HepG2 (cell line): Measurements from ENCODE around the gene APLF. TPM values are rescaled to one million over a fixed set of nuclear protein-coding genes. Genes with fewer than 3 reads are reported as not detected.

ENCODE experiments used
- ATAC-seq: fragments of 200-7000 bp; cut with Tn5 transposase; 3 replicates; pipeline ENCODE4 v1.9.1; 2020; ENCODE audit warnings: mild to moderate bottlenecking, moderate library complexity
- BruUV-seq: library from RNA; stranded (reverse); fragments of 400-500 nt; replicated peaks from 2 replicates; lab custom pipeline; 2021; lab: Mats Ljungman, UMichigan
- CTCF ChIA-PET: fragments of 300-600 bp; formaldehyde crosslinking; extraction: SDS; loops from one replicate; lab custom pipeline; 2021; ENCODE audit warnings: low total read pairs, inconsistent platforms, low intra/inter-chr PET ratio; lab: Yijun Ruan, JAX
- POLR2A ChIA-PET: fragments of 350-600 bp; sonication (Branson Sonifier 250); formaldehyde crosslinking; loops from one replicate; lab custom pipeline; 2020; ENCODE audit warnings: antibody characterized with exemption, inconsistent platforms; lab: Yijun Ruan, JAX
- DNase-seq: peaks from one replicate; pipeline ENCODE4 v3.0.0-alpha.2; 2015; ENCODE audit warnings: low spot score
- FAIRE-seq: peaks from 3 replicates; lab custom pipeline; 2011; peaks lifted over from hg19 to GRCh38; lab: Jason Lieb, UNC
- H2AFZ ChIP-seq: one replicate; pipeline ENCODE4 v1.6.1; 2011; ENCODE audit warnings: low read length, inconsistent platforms
- H3K27ac ChIP-seq: fragments of 300-600 bp; 3 replicates; pipeline ENCODE4 v1.8.0; 2011; ENCODE audit warnings: mixed run types, mild to moderate bottlenecking, mixed read lengths, low read length, inconsistent platforms; ENCODE audit not compliant: insufficient read depth; ENCODE audit errors: extremely low read length
- H3K27me3 ChIP-seq, 2 experiments: fragments of 200-600 bp in 1 of 2; 2 replicates in 1 of 2; 3 replicates in 1 of 2; pipeline versions ENCODE4 v1.6.0 to v1.8.0; 2011; ENCODE audit warnings: low read length in 2 of 2, mild to moderate bottlenecking in 2 of 2, moderate library complexity in 2 of 2, inconsistent platforms in 1 of 2; ENCODE audit not compliant: insufficient read depth in 2 of 2, control insufficient read depth in 1 of 2
- H3K36me3 ChIP-seq, 2 experiments: fragments of 200-600 bp in 1 of 2; replicated peaks in 1 of 2; 2 replicates in 1 of 2; 3 replicates in 1 of 2; pipeline versions ENCODE4 v1.5.1 to v1.8.0; 2011; ENCODE audit warnings: low read length in 2 of 2, inconsistent platforms in 1 of 2; ENCODE audit not compliant: insufficient read depth in 2 of 2, control insufficient read depth in 1 of 2
- H3K4me1 ChIP-seq: 2 replicates; pipeline ENCODE4 v1.5.1; 2012; ENCODE audit warnings: low read length, inconsistent platforms; ENCODE audit not compliant: insufficient read depth
- H3K4me2 ChIP-seq: 2 replicates; pipeline ENCODE4 v1.6.0; 2011; ENCODE audit warnings: low read depth, low read length, inconsistent platforms
- H3K4me3 ChIP-seq, 3 experiments: fragments of 200-600 bp in 1 of 3; sonication (generic), shearing (Covaris generic) in 1 of 3; replicated peaks in 1 of 3; 2 replicates each; pipeline ENCODE4 v1.5.1; 2011 to 2016; ENCODE audit warnings: low read length in 3 of 3, inconsistent platforms in 2 of 3, low read depth in 2 of 3, mild to moderate bottlenecking in 2 of 3, control low read depth in 1 of 3, mixed read lengths in 1 of 3; ENCODE audit not compliant: insufficient read depth in 1 of 3
- H3K79me2 ChIP-seq: one replicate; pipeline ENCODE4 v1.6.1; 2011; ENCODE audit warnings: low read length, inconsistent platforms; ENCODE audit not compliant: insufficient read depth
- H3K9ac ChIP-seq: 2 replicates; pipeline ENCODE4 v1.6.0; 2011; ENCODE audit warnings: mild to moderate bottlenecking, low read depth, low read length, inconsistent platforms; ENCODE audit not compliant: insufficient read depth
- H3K9me3 ChIP-seq: 2 replicates; pipeline ENCODE4 v1.5.1; 2012; ENCODE audit warnings: mild to moderate bottlenecking, low read length
- H4K20me1 ChIP-seq: 2 replicates; pipeline ENCODE4 v1.6.0; 2011; ENCODE audit warnings: inconsistent platforms, mild to moderate bottlenecking, low read length, moderate library complexity; ENCODE audit not compliant: insufficient read depth
- CENPBD1 ChIP-seq: sonication (generic); formaldehyde crosslinking; IDR thresholded peaks from 2 replicates; pipeline ENCODE4 v1.8.0; 2022; ENCODE audit warnings: missing genetic modification reagents, low read depth, mild to moderate bottlenecking, borderline replicate concordance
- E2F5 ChIP-seq: sonication (generic); formaldehyde crosslinking; conservative IDR thresholded peaks from 2 replicates; pipeline ENCODE4 v1.4.0; 2020; ENCODE audit warnings: missing genetic modification reagents
- ERF ChIP-seq: IDR thresholded peaks from 2 replicates; pipeline ENCODE4 v1.6.1; 2018; ENCODE audit warnings: missing biosample characterization, missing genetic modification reagents
- FOXP1 ChIP-seq, 2 experiments: fragments of 450-650 bp in 1 of 2; IDR thresholded peaks; 2 replicates each; pipeline ENCODE4 v1.6.1; 2017 to 2018; ENCODE audit warnings: antibody characterized with exemption in 1 of 2
- HHEX ChIP-seq: IDR thresholded peaks from 2 replicates; pipeline ENCODE4 v1.6.1; 2016; ENCODE audit warnings: control low read depth
- IRX3 ChIP-seq: sonication (generic); formaldehyde crosslinking; IDR thresholded peaks from 2 replicates; pipeline ENCODE4 v1.8.1; 2023; ENCODE audit warnings: mild to moderate bottlenecking, low read depth, missing genetic modification reagents, borderline replicate concordance
- MAFK ChIP-seq, 2 experiments: IDR thresholded peaks in 1 of 2; conservative IDR thresholded peaks in 1 of 2; 2 replicates each; pipeline ENCODE4 v1.6.1; 2011; ENCODE audit warnings: improper control_type of control experiment in 2 of 2, low read length in 2 of 2
- MEIS2 ChIP-seq: sonication (generic); formaldehyde crosslinking; IDR thresholded peaks from 2 replicates; pipeline ENCODE4 v1.9.0; 2021; ENCODE audit warnings: mild to moderate bottlenecking, missing genetic modification reagents
- NFRKB ChIP-seq: fragments of 450-650 bp; IDR thresholded peaks from 2 replicates; pipeline ENCODE4 v1.6.1; 2017
- SP1 ChIP-seq, 2 experiments: fragments of 450-650 bp in 1 of 2; sonication (generic) in 1 of 2; formaldehyde crosslinking in 1 of 2; IDR thresholded peaks; 2 replicates each; pipeline versions ENCODE4 v1.4.0 to v1.6.1; 2016 to 2020; ENCODE audit warnings: missing genetic modification reagents in 1 of 2
- THYN1 ChIP-seq: sonication (generic); formaldehyde crosslinking; IDR thresholded peaks from 2 replicates; pipeline ENCODE4 v1.8.1; 2023; ENCODE audit warnings: low read depth, mild to moderate bottlenecking, moderate library complexity, missing genetic modification reagents, borderline replicate concordance
- U2AF2 ChIP-seq: fragments of 200-400 bp; formaldehyde crosslinking; IDR thresholded peaks from 2 replicates; pipeline ENCODE4 v1.6.1; 2017; ENCODE audit warnings: low read depth, mild to moderate bottlenecking, low read length
- ZFP36 ChIP-seq: fragments of 150-350 bp; IDR thresholded peaks from 2 replicates; pipeline ENCODE4 v1.6.1; 2018; ENCODE audit warnings: borderline replicate concordance, low read length, low read depth; ENCODE audit not compliant: partially characterized antibody
- ZNF615 ChIP-seq: sonication (generic); formaldehyde crosslinking; IDR thresholded peaks from 2 replicates; pipeline ENCODE4 v1.5.0; 2020; ENCODE audit warnings: mild to moderate bottlenecking, missing genetic modification reagents, borderline replicate concordance
- ZNF652 ChIP-seq: IDR thresholded peaks from 2 replicates; pipeline ENCODE4 v1.6.1; 2016; ENCODE audit warnings: low read depth, borderline replicate concordance
- ZNF747 ChIP-seq: sonication (generic); formaldehyde crosslinking; IDR thresholded peaks from 2 replicates; pipeline ENCODE4 v1.8.1; 2023; ENCODE audit warnings: missing genetic modification reagents, mild to moderate bottlenecking, borderline replicate concordance
- ZNF75D ChIP-seq: sonication (generic); formaldehyde crosslinking; IDR thresholded peaks from 2 replicates; pipeline ENCODE4 v1.8.1; 2023; ENCODE audit warnings: missing genetic modification reagents, mild to moderate bottlenecking, borderline replicate concordance
- ZNF777 ChIP-seq: sonication (generic); formaldehyde crosslinking; IDR thresholded peaks from 2 replicates; pipeline ENCODE4 v1.4.0; 2020; ENCODE audit warnings: missing genetic modification reagents
- WGBS: methylation state at CpG from one replicate; pipeline ENCODE4 v1.1.6; 2017; ENCODE audit warnings: low lambda C conversion rate; 5-methylcytosine and 5-hydroxymethylcytosine counted together
- in situ Hi-C: cut with HindIII; loops from 2 replicates; pipeline ENCODE4 v1.10.0; 2017; ENCODE audit warnings: low pct_unique_long_range_greater_than_20kb; ENCODE audit not compliant: extremely low pct_ligation_motif_present
- intact Hi-C: fragments of 100-400 bp; cut with micrococcal nuclease; formaldehyde crosslinking; loops from one replicate; pipeline ENCODE4 v1.10.0; 2022; ENCODE audit not compliant: unreplicated experiment
- polyA plus RNA-seq, 8 experiments: library from polyadenylated mRNA; depleted of rRNA in 3 of 8; stranded (reverse) in 7 of 8; unstranded in 1 of 8; fragments of >200 nt; fragmentation: Illumina TruSeq in 4 of 8; extraction: Trizol in 4 of 8; gene quantifications; 2 replicates each; pipeline versions ENCODE4 v1.2.1 to v1.2.3, GENCODE V29; 2011 to 2016; ENCODE audit warnings: low read depth in 4 of 8, missing spikeins in 1 of 8, mixed read lengths in 1 of 8; ENCODE audit not compliant: insufficient read depth in 1 of 8
- total RNA-seq, 5 experiments: library from RNA; depleted of rRNA; stranded (reverse); fragments of >200 nt; fragmentation: Illumina TruSeq; extraction: Trizol; gene quantifications; 2 replicates each; pipeline ENCODE4 v1.2.3, GENCODE V29; 2016; ENCODE audit warnings: low read depth in 1 of 5

APLF gene
- total and polyA plus RNA-seq, 2 of the 13 experiments (the other 11 are each of a cell fraction or from before 2014, with no cell fraction given) = 0.45 to 2.2 TPM

- Histone ChIP-seq H3K4me3 (no peak overlapping the region), H3K4me1 (no peaks in the 10 kb centered on the region), H2AFZ (no peak overlapping the region), H3K79me2 (no peaks in the 10 kb centered on the region), H3K4me2 (no peak overlapping the region), H3K27ac (no peak overlapping the region), H3K36me3 (no peaks in the 10 kb centered on the region), H3K27me3 (no peaks in the 10 kb centered on the region), H4K20me1 (no peaks in the 10 kb centered on the region), H3K9me3 (peaks cover 12% of the 10 kb centered on the region), H3K9ac (no peak overlapping the region)
- ATAC-seq (no peak), FAIRE-seq (no peak), DNase-seq (no peak)
- 1% methylated on average over 5 of the region's 5 CpGs for WGBS
- CTCF ChIA-PET = no interaction called here
- intact Hi-C loops = no loop called here
- in situ Hi-C loops = no loop called here
- no TSS peak for BruUV-seq
- POLR2A ChIA-PET = no interaction called here
- TF ChIP-seq ZNF747 (CRISPR knock-in tag) (no peak), NFRKB (no peak), MAFK (conservative IDR thresholded peaks at IDR 0.05 in 1 of 2, IDR thresholded peaks at IDR 0.05 in 1 of 2; ENCODE audit: low read length in 2 of 2) (peak; percentile 9 to 23; a peak in 1 of 4 replicates), U2AF2 (no peak), IRX3 (CRISPR knock-in tag) (no peak)
Observed at GRCh38 chr2:68612765-68613519, 145.6 kb downstream of the APLF start.

GRCh38 chr2:68620772-68621171 is 153.4 kb downstream of the APLF start:
- H3K36me3 ChIP-seq = no peaks in the 10 kb centered on the region
- ATAC-seq (no peak), DNase-seq (no peak), FAIRE-seq (no peak)
- no peak overlapping the region for H3K27ac ChIP-seq
- H3K9ac ChIP-seq = no peak overlapping the region
- CTCF ChIA-PET = no interaction called here
- no peaks in the 10 kb centered on the region for H3K4me1 ChIP-seq
- POLR2A ChIA-PET = no interaction called here
- no peak overlapping the region for H2AFZ ChIP-seq
- H3K4me3 ChIP-seq = no peak overlapping the region
- H3K9me3 ChIP-seq = no peaks in the 10 kb centered on the region
- no peaks in the 10 kb centered on the region for H3K27me3 ChIP-seq
- in situ Hi-C loops = no loop called here
- no peak overlapping the region for H3K4me2 ChIP-seq
- intact Hi-C loops = no loop called here
- no peaks in the 10 kb centered on the region for H3K79me2 ChIP-seq
- BruUV-seq = no TSS peak
- no peaks in the 10 kb centered on the region for H4K20me1 ChIP-seq
- TF ChIP-seq SP1 (IDR thresholded peaks at IDR 0.05) (no peak), SP1 (CRISPR knock-in tag; IDR thresholded peaks at IDR 0.05) (no peak), MEIS2 (CRISPR knock-in tag) (no peak), ZNF777 (CRISPR knock-in tag) (no peak), ZFP36 (no peak), ZNF615 (CRISPR knock-in tag) (no peak), ERF (CRISPR knock-in tag) (no peak), CENPBD1 (CRISPR knock-in tag) (no peak), ZNF75D (no peak), ZNF652 (CRISPR knock-in tag) (no peak), HHEX (CRISPR knock-in tag) (no peak), E2F5 (CRISPR knock-in tag) (no peak), THYN1 (no peak), FOXP1 (IDR thresholded peaks at IDR 0.05) (no peak), FOXP1 (CRISPR knock-in tag; IDR thresholded peaks at IDR 0.05) (no peak)
